GM19372 (cell line): ENCODE measurements around the gene GATAD2B.

Experiments
- ATAC-seq: cut with Tn5 transposase; IDR thresholded peaks from one replicate; pipeline ENCODE4 v1.9.1; 2021; ENCODE audit warnings: mild to moderate bottlenecking, low read depth, moderate library complexity; ENCODE audit not compliant: unreplicated experiment

Gene GATAD2B

GRCh38 chr1:153953859-153954365 is 31.1 kb upstream of the GATAD2B start:
- no peak for ATAC-seq

DNA sequence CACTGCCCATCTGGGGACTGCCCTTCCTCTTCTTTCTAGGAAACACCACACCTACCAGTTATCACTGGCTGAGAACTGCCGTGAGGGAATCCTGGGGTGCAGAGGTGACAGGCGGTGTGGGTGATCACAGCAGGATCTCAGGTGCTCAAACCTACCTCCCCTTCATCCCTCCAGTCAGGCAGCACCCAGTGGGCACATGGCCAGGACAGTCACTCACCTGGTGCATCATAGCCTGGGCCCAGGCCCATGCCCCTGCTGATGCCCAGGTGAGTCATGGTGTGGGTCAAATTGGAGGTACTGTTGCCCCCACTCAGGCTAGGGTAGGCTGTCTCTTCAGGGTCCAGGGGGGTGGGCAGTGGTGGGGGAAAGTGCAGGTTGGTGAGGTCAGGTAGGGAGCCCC is 29.0 kb upstream of the GATAD2B start:
- no peak for ATAC-seq

DNA sequence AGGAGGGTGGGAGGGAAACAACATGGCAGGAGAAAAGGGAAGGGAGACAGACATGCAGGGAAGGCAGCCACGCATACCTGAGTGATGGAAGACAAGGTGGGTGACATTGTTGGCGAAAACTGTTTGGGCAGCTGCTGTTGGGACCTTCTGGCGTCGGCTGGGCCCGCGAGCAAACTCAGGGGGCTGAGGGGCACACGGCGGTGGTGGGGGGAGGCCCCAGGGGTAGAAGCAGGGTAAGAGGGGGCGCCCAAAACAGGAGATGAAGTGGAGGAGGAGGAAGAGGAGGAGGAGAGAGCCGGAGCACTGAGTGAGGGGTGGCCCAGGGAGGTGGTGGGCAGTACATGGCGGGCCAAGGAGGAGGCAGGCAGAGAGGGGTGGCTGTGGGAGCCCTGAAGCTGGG is 28.4 kb upstream of the GATAD2B start:
- no peak for ATAC-seq

GRCh38 chr1:153946622-153947241 is 24.0 kb upstream of the GATAD2B start, which contains the start of gene DENND4B:
TSS of gene DENND4B (minus strand) at chr1:153946718. CDS start at chr1:153944374, 2,344 bp downstream.
- peak; percentile 69 for ATAC-seq

DNA sequence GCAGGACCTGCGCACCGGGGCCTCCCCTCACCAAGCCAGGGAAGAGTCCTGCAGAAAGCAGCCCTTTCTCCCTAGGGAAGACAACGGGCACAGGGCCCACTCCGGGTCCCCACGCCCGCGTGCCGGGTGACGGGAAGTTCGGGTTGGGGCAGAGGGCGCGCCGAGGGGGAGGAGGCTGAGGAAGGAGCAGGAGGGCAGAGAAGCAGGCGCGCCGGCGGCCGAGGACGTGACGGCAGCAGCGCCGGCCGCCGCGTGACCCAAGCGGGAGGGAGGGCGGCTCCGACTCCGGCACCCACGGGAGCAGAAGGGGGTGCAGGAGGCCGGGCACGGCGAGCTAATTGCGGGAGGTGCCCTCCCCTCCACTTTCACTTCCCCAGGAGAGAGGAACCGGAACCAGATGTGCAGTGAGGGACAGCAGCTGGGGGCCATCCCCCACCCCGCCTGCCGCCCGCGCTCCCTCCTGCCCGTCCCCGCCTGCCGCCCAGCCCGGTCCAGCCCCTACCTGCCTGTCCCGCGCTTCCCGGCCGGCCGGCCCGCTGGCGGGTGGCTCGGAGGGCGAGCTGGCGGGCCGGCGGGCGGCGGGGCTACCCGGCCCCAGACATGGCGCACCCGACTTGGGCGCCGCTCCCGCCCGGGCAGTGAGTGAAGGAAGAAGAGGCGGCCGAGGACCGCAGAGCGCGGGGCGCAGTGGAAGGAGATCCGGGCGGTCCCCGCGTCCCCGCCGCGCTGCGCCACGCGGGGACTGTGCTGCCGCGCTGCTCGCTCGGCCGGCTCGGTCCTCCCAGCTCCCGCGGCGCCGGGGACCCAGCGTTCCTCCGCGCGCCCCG is 23.2 kb upstream of the GATAD2B start:
- peak; percentile 66 for ATAC-seq

DNA sequence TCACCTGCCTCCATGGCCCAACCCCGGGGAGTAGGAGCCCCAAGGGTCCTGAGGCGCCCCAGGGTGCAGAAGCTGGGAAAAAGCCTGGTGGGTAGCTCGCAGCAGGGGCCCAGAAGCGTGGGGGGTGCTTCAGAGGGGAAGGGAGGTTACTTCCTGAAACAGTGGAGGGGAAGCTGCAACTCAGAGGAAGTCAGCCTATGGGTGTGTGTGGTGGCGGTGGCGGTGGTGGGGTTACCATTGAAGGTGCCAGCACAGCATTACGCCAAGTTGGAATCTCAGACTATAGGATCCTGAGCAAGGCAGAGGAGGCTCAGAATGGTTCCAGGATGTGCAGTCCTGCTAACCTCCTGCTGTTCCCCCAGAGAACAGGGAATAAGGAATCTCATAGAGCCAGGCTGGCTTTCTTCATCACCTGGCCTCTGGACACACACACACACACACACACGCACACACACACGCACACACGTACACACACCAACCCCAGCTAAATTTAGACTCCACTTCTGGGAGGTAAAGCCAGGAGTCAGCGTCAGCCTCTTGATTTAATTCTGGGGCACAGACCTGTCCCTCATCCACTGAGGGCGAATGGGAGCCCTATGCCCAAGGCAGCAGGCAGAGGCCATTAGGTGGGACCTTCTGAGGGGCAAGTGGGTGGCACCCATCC is 22.5 kb upstream of the GATAD2B start:
- no peak for ATAC-seq

GRCh38 chr1:153944827-153945117 is 22.0 kb upstream of the GATAD2B start:
- ATAC-seq = no peak

GRCh38 chr1:153944005-153944826 is 21.4 kb upstream of the GATAD2B start:
- ATAC-seq = no peak

DNA sequence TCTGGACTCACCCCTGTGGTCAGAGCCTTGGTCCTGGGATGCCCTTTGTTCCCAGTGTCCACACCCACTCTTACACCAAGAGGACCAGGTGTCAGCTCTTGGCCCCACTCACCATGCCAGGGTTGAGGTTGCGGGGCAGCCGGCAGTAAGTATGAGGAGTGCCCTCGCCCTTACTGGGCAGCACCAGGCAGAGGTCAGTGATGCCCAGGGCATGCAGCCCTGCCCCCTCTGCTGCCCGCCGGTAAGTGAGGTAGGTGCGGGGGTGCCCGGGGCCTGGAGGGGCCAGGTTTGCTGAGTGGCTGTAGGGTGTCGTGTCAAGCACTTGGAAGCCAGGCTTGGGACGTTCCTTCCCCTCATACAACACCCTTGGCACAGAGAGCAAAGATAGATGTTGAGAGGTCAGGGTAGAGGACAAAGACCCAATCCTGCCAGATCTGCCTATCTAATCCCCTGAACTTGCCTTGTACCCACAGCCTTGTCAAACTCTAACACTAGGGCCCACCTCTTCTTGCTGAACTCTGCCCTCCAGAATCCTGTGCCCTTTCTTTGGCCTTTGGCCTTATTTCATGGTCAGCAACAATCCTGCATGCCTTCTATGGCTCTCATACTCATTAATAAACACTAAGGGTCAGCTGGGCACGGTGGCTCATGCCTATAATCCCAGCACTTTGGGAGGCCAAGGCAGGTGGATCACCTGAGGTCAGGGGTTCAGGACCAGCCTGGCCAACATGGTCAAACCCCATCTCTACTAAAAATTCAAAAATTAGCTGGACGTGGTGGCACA is 20.2 kb upstream of the GATAD2B start:
- no peak for ATAC-seq

DNA sequence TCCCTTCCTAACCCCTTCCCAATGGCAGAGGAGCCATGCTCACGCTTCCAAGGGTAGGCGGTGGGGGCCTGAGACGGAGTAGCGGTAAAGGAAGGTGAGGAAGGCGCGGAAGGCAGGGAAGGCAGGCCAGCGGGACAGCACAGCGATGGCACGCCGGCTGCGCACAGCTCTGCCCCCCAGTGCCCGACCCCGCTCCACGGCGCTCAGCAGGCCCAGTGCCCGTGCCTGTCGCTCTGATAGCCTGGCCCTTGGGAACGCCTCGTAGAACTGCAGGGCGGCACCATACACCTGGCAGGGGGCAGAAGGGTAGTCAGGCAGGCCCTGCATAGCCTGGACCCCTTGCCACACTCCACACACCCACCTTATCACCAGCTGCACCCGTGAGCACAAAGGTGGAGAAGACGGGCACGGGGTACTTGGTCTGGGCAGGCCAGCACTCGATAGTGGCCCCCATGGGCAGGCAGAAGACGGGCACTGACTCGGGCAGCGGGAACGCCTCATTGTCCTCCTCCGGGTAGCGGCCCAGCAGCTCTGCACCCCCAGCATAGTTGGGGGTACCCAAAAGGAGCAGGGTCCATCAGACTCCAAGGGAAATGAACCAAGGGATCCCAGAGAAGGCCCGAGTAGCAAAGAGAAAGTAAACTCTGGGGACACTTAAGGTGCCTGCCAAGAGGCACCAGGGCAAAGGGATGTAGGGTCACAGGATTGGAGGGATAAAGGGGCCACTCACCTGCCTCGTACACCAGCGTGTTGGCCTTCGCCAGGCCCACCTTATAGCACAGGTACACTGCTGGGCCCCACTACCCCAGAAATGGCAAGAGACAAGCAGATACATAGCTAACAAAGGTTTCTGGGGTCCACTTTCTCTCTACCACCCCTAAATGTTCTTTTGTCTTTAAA is 19.3 kb upstream of the GATAD2B start:
- no peak for ATAC-seq

- ATAC-seq = no peak
Observed at GRCh38 chr1:153940756-153941155, 18.0 kb upstream of the GATAD2B start.

- ATAC-seq = no peak
Observed at GRCh38 chr1:153939476-153939875, 16.7 kb upstream of the GATAD2B start.

DNA sequence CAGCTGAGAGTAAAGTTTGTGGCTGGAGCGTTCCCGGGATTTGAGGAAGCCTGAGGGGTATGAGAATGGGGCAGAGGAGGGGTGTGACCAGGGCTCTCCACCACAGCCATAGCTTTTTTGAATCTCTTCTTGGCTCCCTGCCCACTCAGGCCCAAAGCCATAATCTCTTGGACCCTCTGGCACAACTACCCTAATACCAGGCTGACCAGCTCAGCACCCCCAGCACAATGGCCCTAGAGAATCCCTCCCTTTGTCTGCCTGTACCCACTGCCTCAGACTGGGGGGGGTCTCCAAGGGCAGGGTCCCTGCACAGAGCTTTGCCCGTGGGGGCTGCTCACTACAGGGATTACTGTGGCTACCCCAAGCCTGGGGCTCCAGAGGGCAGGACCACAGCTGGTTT is 16.2 kb upstream of the GATAD2B start:
- ATAC-seq = no peak

DNA sequence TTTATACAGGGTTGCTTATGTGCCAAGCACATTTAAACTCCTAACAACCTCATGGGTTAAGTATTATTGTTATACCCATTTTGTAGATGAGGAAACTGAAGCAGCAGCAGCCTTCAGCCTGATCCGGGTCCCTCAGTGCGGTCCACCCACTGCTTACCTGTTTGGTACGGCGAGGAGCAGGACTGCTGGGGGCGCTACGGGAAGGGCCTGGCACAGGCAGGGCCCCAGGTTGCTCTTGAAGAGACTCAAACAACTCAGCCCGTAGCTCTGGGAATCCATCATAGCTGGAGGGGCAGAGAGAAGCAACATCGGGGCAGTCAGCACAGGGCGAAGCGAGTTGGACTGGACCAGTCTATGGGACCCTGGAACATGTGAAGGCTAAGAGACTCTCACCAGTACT is 14.6 kb upstream of the GATAD2B start:
- ATAC-seq = no peak

DNA sequence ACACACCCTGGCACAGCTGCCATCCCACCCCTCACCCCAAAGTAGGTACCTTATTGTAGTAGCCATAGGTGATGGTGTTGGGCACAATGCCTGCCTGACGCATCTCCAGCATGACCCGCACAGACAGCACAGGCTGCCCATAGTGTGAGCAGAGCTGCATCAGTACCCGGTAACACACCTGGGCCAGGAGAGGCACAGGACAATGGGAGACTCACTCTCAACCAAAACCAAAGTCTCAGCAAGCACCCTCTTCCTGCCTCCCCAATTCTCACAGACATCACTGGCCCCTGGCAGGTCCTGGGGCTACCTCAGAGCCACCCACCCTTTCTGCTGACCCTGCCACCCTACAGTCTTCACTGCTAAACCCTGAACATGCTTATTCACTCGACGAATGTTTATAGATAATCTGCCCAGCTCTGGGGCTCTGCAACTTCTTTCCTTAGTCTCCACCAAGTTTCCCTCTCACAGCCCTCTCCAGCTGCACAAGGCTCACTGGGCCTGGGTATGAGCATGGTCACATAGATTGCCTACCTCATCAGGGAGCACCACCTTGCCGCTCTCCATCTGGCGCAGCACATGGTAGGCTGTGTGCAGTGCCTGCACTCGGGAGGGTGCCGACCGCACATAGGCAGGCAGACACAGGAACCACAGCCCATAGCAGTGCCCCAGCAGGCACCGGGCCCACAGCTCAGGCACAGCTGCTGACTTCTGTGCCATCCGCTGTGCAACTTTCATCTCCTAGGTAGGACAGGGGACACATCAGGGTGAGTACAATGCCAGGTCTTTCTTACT is 13.4 kb upstream of the GATAD2B start:
- ATAC-seq = no peak

DNA sequence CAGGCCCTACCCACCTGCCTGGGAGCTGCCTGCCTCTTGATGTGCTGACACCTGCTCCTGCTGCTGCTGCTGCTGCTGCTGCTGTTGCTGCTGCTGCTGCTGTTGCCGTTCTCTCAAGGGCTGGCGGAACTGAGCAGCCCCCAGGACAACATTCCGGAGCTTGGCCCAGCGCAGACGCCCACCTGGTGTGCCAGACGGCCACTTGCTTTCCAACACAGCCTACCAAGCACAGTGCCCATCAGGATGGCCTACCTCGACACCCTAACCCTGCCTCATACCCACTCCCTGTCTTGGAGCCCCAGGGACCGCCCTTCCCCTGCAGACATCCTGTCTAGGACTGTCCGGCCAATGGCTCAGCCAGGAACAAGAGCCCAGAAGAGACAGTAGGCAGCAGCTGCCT is 12.0 kb upstream of the GATAD2B start:
- no peak for ATAC-seq

GRCh38 chr1:153933955-153934354 is 11.2 kb upstream of the GATAD2B start:
- ATAC-seq = no peak

DNA sequence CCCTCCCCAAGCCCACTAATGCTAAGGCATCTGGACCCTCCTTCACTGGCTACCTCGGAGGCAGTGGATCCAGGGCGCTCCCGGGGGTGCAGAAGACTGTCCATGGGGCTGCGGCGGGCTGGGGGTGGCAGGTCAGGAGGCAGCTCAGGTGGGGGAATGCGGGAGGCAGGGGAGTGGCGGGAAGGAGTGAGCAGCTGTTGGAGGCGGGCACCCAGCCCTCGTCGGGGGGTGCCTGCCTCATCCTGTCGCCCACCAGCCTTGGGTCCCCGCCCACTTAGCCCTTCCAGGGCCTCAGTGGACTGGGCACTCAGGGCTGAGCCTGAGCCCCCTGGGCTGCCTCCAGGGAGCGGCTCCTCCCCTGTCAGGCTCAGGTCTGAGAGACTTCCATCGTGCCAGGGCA is 10.7 kb upstream of the GATAD2B start:
- no peak for ATAC-seq
